ENCODE measurements around the gene ZNF385B.

Gene ZNF385B

GRCh38 chr2:179857236-179857635 lies 4.2 kb downstream of the ZNF385B start:
- TF ChIP-seq CTCF (IDR thresholded peaks at IDR 0.05; ENCODE audit: insufficient read depth, low read depth, low read length, missing control alignments), result no peak
- DNase-seq (ENCODE audit: low read depth), result no peak
- H3K4me3 ChIP-seq (ENCODE audit: low read depth, low read length), result no peak overlapping the region

- H3K4me3 ChIP-seq (ENCODE audit: low read depth, low read length), result no peak overlapping the region
- TF ChIP-seq CTCF (IDR thresholded peaks at IDR 0.05; ENCODE audit: insufficient read depth, low read depth, low read length, missing control alignments), result no peak
- no peak for DNase-seq (ENCODE audit: low read depth)
These were observed 5.2 kb downstream of the ZNF385B start for GRCh38 chr2:179856205-179856604.

GRCh38 chr2:179855673-179856072 lies 5.7 kb downstream of the ZNF385B start:
- TF ChIP-seq CTCF (IDR thresholded peaks at IDR 0.05; ENCODE audit: insufficient read depth, low read depth, low read length, missing control alignments), result no peak
- no peak for DNase-seq (ENCODE audit: low read depth)

GRCh38 chr2:179854891-179855290 lies 6.5 kb downstream of the ZNF385B start:
- no peak for TF ChIP-seq CTCF (IDR thresholded peaks at IDR 0.05; ENCODE audit: insufficient read depth, low read depth, low read length, missing control alignments)
- H3K4me3 ChIP-seq (ENCODE audit: low read depth, low read length), result no peak overlapping the region
- no peak for DNase-seq (ENCODE audit: low read depth)

More at GRCh38 chr2:179855673-179856072, 5.7 kb downstream of the ZNF385B start:
- H3K4me3 ChIP-seq (ENCODE audit: low read depth, low read length), result no peak overlapping the region

GRCh38 chr2:179853108-179853507 lies 8.3 kb downstream of the ZNF385B start:
- no peak for DNase-seq (ENCODE audit: low read depth)
- TF ChIP-seq CTCF (IDR thresholded peaks at IDR 0.05; ENCODE audit: insufficient read depth, low read depth, low read length, missing control alignments), result no peak
- H3K4me3 ChIP-seq (ENCODE audit: low read depth, low read length), result no peak overlapping the region

- no peak for TF ChIP-seq CTCF (IDR thresholded peaks at IDR 0.05; ENCODE audit: insufficient read depth, low read depth, low read length, missing control alignments)
- H3K4me3 ChIP-seq (ENCODE audit: low read depth, low read length), result no peak overlapping the region
- no peak for DNase-seq (ENCODE audit: low read depth)
These were observed 11.2 kb downstream of the ZNF385B start for GRCh38 chr2:179850188-179850587.

GRCh38 chr2:179849719-179850118 lies 11.7 kb downstream of the ZNF385B start:
- TF ChIP-seq CTCF (IDR thresholded peaks at IDR 0.05; ENCODE audit: insufficient read depth, low read depth, low read length, missing control alignments), result no peak
- H3K4me3 ChIP-seq (ENCODE audit: low read depth, low read length), result no peak overlapping the region
- DNase-seq (ENCODE audit: low read depth), result no peak

All from GM12865 (cell line).